Endodermal cell (in vitro differentiated cells): ENCODE data around the gene GJD4. TPM values are rescaled to one million over a fixed set of nuclear protein-coding genes. Genes with fewer than 3 reads are reported as not detected.

Source experiments
- DNase-seq: peaks from one replicate; pipeline ENCODE4 v3.0.0-alpha.2; 2017
- H3K27ac ChIP-seq: 2 replicates; pipeline ENCODE4 v1.5.1; 2013; ENCODE audit warnings: mild to moderate bottlenecking, low read depth, low read length, moderate library complexity
- H3K27me3 ChIP-seq: 2 replicates; pipeline ENCODE4 v1.6.1; 2013; ENCODE audit warnings: mild to moderate bottlenecking, low read length, moderate library complexity; ENCODE audit not compliant: insufficient read depth, control insufficient read depth, poor library complexity, severe bottlenecking
- H3K36me3 ChIP-seq: 2 replicates; pipeline ENCODE4 v1.7.0; 2013; ENCODE audit warnings: mild to moderate bottlenecking, low read length, moderate library complexity; ENCODE audit not compliant: control insufficient read depth, insufficient read depth
- H3K4me1 ChIP-seq: one replicate; pipeline ENCODE4 v1.7.0; 2013; ENCODE audit warnings: low read length; ENCODE audit not compliant: control insufficient read depth, insufficient read depth
- H3K4me3 ChIP-seq: 2 replicates; pipeline ENCODE4 v1.5.1; 2013; ENCODE audit warnings: mild to moderate bottlenecking, low read length, moderate library complexity
- H3K9ac ChIP-seq: 2 replicates; pipeline ENCODE4 v1.6.1; 2013; ENCODE audit warnings: mild to moderate bottlenecking, low read length, moderate library complexity; ENCODE audit not compliant: poor library complexity, severe bottlenecking; ENCODE audit errors: extremely low read depth
- H3K9me3 ChIP-seq: 2 replicates; pipeline ENCODE4 v1.6.1; 2013; ENCODE audit warnings: mild to moderate bottlenecking, low read length, moderate library complexity; ENCODE audit not compliant: control insufficient read depth
- H3K27ac Mint-ChIP-seq: 2 replicates; pipeline ENCODE4 v1.8.0; 2020; ENCODE audit warnings: mixed read lengths
- H3K27me3 Mint-ChIP-seq: 2 replicates; pipeline ENCODE4 v1.8.0; 2021; ENCODE audit warnings: mild to moderate bottlenecking, mixed read lengths; ENCODE audit not compliant: insufficient read depth
- H3K36me3 Mint-ChIP-seq: 2 replicates; pipeline ENCODE4 v1.8.0; 2020; ENCODE audit warnings: low read depth, mixed read lengths
- H3K4me1 Mint-ChIP-seq: 2 replicates; pipeline ENCODE4 v1.8.0; 2020; ENCODE audit warnings: mixed read lengths
- H3K4me3 Mint-ChIP-seq: 2 replicates; pipeline ENCODE4 v1.8.0; 2020; ENCODE audit warnings: mild to moderate bottlenecking, moderate library complexity, mixed read lengths
- H3K9me3 Mint-ChIP-seq: 2 replicates; pipeline ENCODE4 v1.8.0; 2020; ENCODE audit warnings: mild to moderate bottlenecking, mixed read lengths
- WGBS, 2 experiments: methylation state at CpG; one replicate each; pipeline versions ENCODE4 v1.1.5 to v1.1.7; 2013; ENCODE audit warnings: missing lambda C conversion rate in 2 of 2, mixed read lengths in 1 of 2; ENCODE audit not compliant: insufficient coverage in 1 of 2, insufficient read length in 1 of 2; 5-methylcytosine and 5-hydroxymethylcytosine counted together
- total RNA-seq, 2 donors: library from RNA; stranded (reverse); fragmentation: NEBNext Ultra II Directional in 1 of 2; extraction: Animal tissue kit (Norgen Biotek cat#: 25700) in 1 of 2; gene quantifications; 2 replicates in 1 of 2; 3 replicates in 1 of 2; pipeline ENCODE4 v1.2.1, GENCODE V29; 2021
- TF ChIP-seq, protein P1 (sequence below): fragments of 200-600 bp; sonication (generic); conservative IDR thresholded peaks from 2 replicates; pipeline ENCODE4 v1.5.0; 2021; ENCODE audit warnings: antibody characterized with exemption, mild to moderate bottlenecking

The GJD4 gene
- total RNA-seq, 2 donors from 2014 or later, result 0.22 to 0.29 TPM

GRCh38 chr10:35626971-35627507, 21.9 kb downstream of the GJD4 start:
- no peaks in the 10 kb centered on the region for H3K36me3 ChIP-seq
- DNase-seq, result no peak
- no peak overlapping the region for H3K27ac ChIP-seq
- TF ChIP-seq, protein P1, sequence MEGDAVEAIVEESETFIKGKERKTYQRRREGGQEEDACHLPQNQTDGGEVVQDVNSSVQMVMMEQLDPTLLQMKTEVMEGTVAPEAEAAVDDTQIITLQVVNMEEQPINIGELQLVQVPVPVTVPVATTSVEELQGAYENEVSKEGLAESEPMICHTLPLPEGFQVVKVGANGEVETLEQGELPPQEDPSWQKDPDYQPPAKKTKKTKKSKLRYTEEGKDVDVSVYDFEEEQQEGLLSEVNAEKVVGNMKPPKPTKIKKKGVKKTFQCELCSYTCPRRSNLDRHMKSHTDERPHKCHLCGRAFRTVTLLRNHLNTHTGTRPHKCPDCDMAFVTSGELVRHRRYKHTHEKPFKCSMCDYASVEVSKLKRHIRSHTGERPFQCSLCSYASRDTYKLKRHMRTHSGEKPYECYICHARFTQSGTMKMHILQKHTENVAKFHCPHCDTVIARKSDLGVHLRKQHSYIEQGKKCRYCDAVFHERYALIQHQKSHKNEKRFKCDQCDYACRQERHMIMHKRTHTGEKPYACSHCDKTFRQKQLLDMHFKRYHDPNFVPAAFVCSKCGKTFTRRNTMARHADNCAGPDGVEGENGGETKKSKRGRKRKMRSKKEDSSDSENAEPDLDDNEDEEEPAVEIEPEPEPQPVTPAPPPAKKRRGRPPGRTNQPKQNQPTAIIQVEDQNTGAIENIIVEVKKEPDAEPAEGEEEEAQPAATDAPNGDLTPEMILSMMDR, result no peak
- Mint-ChIP-seq H3K4me3 (no peak overlapping the region), H3K27ac (peak overlapping the region; percentile 10), H3K4me1 (peaks cover 27% of the 10 kb centered on the region), H3K27me3 (no peaks in the 10 kb centered on the region), H3K36me3 (no peaks in the 10 kb centered on the region), H3K9me3 (peaks cover 12% of the 10 kb centered on the region)
- H3K9me3 ChIP-seq, result peaks cover 19% of the 10 kb centered on the region
- WGBS, 2 experiments, result 66 to 90% methylated on average over 5 to 6 of the region's 6 CpGs
- H3K9ac ChIP-seq, result no peak overlapping the region
- no peak overlapping the region for H3K4me3 ChIP-seq
- no peaks in the 10 kb centered on the region for H3K27me3 ChIP-seq
- H3K4me1 ChIP-seq, result peaks cover 8% of the 10 kb centered on the region

GRCh38 chr10:35631404-35631803, 26.3 kb downstream of the GJD4 start:
- TF ChIP-seq, protein P1, result no peak
- Mint-ChIP-seq H3K9me3 (peaks cover 7% of the 10 kb centered on the region), H3K27ac (no peak overlapping the region), H3K4me3 (no peak overlapping the region), H3K27me3 (no peaks in the 10 kb centered on the region), H3K4me1 (peaks cover 40% of the 10 kb centered on the region), H3K36me3 (no peaks in the 10 kb centered on the region)
- Histone ChIP-seq H3K4me3 (no peak overlapping the region), H3K9me3 (peaks cover 14% of the 10 kb centered on the region), H3K27ac (no peak overlapping the region), H3K9ac (no peak overlapping the region), H3K4me1 (peaks cover 18% of the 10 kb centered on the region), H3K27me3 (no peaks in the 10 kb centered on the region), H3K36me3 (no peaks in the 10 kb centered on the region)
- no peak for DNase-seq
- 80 to 92% methylated on average over 1 of the region's 1 CpG for WGBS, 2 experiments

DNA sequence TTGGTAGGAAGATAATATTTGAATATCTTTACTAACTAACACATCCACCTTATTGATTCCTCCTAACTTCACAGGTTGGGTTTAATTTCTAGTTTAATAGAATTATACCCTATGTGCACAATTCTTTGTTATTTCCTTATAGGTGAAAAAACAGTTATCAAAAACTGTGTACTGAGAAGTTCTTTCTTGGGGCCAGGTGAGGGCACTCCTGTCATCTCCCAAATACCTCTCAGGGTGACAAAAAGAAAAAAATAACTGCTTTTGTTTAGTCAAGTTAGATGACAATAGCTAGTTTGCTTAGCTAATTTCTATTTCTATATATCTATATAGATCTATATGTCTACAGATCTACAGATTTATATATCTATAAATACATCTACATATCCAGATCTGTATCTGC, 26.9 kb downstream of the GJD4 start:
- TF ChIP-seq, protein P1, result peak; percentile 60
- Histone ChIP-seq H3K4me1 (peaks cover 18% of the 10 kb centered on the region), H3K4me3 (no peak overlapping the region), H3K9me3 (peaks cover 14% of the 10 kb centered on the region), H3K27ac (no peak overlapping the region), H3K9ac (no peak overlapping the region), H3K27me3 (no peaks in the 10 kb centered on the region), H3K36me3 (no peaks in the 10 kb centered on the region)
- H3K9me3 Mint-ChIP-seq, result peaks cover 7% of the 10 kb centered on the region
- H3K27ac Mint-ChIP-seq, result no peak overlapping the region
- H3K36me3 Mint-ChIP-seq, result no peaks in the 10 kb centered on the region
- no peak for DNase-seq
- no peaks in the 10 kb centered on the region for H3K27me3 Mint-ChIP-seq
- no peak overlapping the region for H3K4me3 Mint-ChIP-seq
- peaks cover 39% of the 10 kb centered on the region for H3K4me1 Mint-ChIP-seq
